Adrenal gland (tissue), 5 donors: ENCODE measurements around the gene CLEC11A.

Experiments
- CTCF ChIP-seq, 6 experiments: fragments of 450-650 bp in 4 of 6; fragments of 200-600 bp in 2 of 6; sonication (generic) in 1 of 6; IDR thresholded peaks; 1 replicate in 5 of 6; 2 replicates in 1 of 6; pipeline versions ENCODE4 v1.5.1 to v1.8.0; 2016 to 2021; ENCODE audit warnings: antibody characterized with exemption in 6 of 6, mild to moderate bottlenecking in 2 of 6, moderate library complexity in 1 of 6
- POLR2A ChIP-seq, 2 donors: fragments of 450-650 bp; IDR thresholded peaks; one replicate each; pipeline ENCODE4 v1.6.1; 2017; ENCODE audit warnings: antibody characterized with exemption in 2 of 2, mild to moderate bottlenecking in 2 of 2, moderate library complexity in 1 of 2
- donor health status: DM: no; HTN: no; CAD: no.

GRCh38 chr19:50678323-50678722 lies 44.8 kb upstream of the CLEC11A start:
- TF ChIP-seq CTCF (IDR thresholded peaks at IDR 0.05) (no peak), POLR2A (IDR thresholded peaks at IDR 0.05) (no peak)
